RWPE2 (cell line): ENCODE measurements around the gene ZNF521.

Source experiments
- ATAC-seq: fragments of 200-7000 bp; cut with Tn5 transposase; 3 replicates; pipeline ENCODE4 v1.9.1; 2021; ENCODE audit warnings: low read depth
- DNase-seq: peaks from one replicate; pipeline ENCODE4 v3.0.0-alpha.2; 2020; ENCODE audit warnings: low spot score
- H3K27ac ChIP-seq: fragments of 450-650 bp; 2 replicates; pipeline ENCODE4 v1.5.1; 2017; ENCODE audit warnings: mild to moderate bottlenecking; ENCODE audit not compliant: poor library complexity, severe bottlenecking
- H3K27me3 ChIP-seq: fragments of 250-450 bp; sonication (Bioruptor Pico); 2 replicates; pipeline ENCODE4 v1.5.1; 2021; ENCODE audit warnings: mild to moderate bottlenecking, moderate library complexity; ENCODE audit not compliant: insufficient read depth, poor library complexity, severe bottlenecking
- H3K36me3 ChIP-seq: fragments of 250-450 bp; sonication (Bioruptor Pico); 2 replicates; pipeline ENCODE4 v1.5.1; 2020; ENCODE audit warnings: low read depth, mild to moderate bottlenecking, moderate library complexity
- H3K4me1 ChIP-seq: fragments of 250-450 bp; sonication (Bioruptor Pico); 2 replicates; pipeline ENCODE4 v1.5.1; 2021; ENCODE audit warnings: mild to moderate bottlenecking, moderate library complexity; ENCODE audit not compliant: insufficient read depth, poor library complexity, severe bottlenecking
- H3K4me3 ChIP-seq: fragments of 250-450 bp; sonication (Bioruptor Pico); 2 replicates; pipeline ENCODE4 v1.5.1; 2021; ENCODE audit warnings: mild to moderate bottlenecking, moderate library complexity; ENCODE audit not compliant: severe bottlenecking
- H3K9me3 ChIP-seq: fragments of 250-450 bp; sonication (Bioruptor Pico); 2 replicates; pipeline ENCODE4 v1.5.1; 2021; ENCODE audit warnings: mild to moderate bottlenecking, moderate library complexity; ENCODE audit not compliant: severe bottlenecking
- TF ChIP-seq, protein P1 (sequence below): fragments of 450-650 bp; IDR thresholded peaks from one replicate; pipeline ENCODE4 v1.5.1; 2017; ENCODE audit warnings: mild to moderate bottlenecking, moderate library complexity; ENCODE audit not compliant: poor library complexity, severe bottlenecking

ZNF521 gene

DNA sequence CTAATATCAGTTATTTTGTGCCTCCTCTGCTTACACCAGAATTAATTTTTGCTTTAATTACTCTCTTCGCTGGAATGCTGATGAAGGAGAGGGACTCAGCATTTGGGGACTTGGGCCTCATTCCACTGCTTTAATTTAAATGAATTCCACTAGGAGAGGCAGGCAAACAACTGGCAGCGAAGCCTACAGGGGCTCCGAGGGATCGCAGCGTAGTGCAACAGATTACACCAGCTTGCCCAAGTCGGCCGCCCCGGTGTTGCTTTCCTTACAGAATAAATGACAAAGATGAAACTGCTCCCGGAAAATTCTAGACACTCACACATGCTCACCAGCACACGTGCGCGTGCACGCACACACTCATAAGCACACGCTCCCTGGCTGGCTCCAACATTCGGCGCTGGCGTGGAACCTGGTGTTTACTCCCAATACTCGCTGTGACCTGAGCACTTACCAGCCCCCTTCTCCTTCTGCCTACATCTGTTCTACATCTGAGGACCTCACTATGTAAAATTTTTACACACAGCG is 175.4 kb downstream of the ZNF521 start:
- Histone ChIP-seq H3K9me3 (no peaks in the 10 kb centered on the region), H3K4me3 (no peak overlapping the region), H3K27me3 (peaks cover 6% of the 10 kb centered on the region), H3K4me1 (no peaks in the 10 kb centered on the region), H3K36me3 (no peaks in the 10 kb centered on the region), H3K27ac (no peak overlapping the region)
- TF ChIP-seq, protein P1, sequence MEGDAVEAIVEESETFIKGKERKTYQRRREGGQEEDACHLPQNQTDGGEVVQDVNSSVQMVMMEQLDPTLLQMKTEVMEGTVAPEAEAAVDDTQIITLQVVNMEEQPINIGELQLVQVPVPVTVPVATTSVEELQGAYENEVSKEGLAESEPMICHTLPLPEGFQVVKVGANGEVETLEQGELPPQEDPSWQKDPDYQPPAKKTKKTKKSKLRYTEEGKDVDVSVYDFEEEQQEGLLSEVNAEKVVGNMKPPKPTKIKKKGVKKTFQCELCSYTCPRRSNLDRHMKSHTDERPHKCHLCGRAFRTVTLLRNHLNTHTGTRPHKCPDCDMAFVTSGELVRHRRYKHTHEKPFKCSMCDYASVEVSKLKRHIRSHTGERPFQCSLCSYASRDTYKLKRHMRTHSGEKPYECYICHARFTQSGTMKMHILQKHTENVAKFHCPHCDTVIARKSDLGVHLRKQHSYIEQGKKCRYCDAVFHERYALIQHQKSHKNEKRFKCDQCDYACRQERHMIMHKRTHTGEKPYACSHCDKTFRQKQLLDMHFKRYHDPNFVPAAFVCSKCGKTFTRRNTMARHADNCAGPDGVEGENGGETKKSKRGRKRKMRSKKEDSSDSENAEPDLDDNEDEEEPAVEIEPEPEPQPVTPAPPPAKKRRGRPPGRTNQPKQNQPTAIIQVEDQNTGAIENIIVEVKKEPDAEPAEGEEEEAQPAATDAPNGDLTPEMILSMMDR = no peak
- no peak for ATAC-seq
- no peak for DNase-seq

DNA sequence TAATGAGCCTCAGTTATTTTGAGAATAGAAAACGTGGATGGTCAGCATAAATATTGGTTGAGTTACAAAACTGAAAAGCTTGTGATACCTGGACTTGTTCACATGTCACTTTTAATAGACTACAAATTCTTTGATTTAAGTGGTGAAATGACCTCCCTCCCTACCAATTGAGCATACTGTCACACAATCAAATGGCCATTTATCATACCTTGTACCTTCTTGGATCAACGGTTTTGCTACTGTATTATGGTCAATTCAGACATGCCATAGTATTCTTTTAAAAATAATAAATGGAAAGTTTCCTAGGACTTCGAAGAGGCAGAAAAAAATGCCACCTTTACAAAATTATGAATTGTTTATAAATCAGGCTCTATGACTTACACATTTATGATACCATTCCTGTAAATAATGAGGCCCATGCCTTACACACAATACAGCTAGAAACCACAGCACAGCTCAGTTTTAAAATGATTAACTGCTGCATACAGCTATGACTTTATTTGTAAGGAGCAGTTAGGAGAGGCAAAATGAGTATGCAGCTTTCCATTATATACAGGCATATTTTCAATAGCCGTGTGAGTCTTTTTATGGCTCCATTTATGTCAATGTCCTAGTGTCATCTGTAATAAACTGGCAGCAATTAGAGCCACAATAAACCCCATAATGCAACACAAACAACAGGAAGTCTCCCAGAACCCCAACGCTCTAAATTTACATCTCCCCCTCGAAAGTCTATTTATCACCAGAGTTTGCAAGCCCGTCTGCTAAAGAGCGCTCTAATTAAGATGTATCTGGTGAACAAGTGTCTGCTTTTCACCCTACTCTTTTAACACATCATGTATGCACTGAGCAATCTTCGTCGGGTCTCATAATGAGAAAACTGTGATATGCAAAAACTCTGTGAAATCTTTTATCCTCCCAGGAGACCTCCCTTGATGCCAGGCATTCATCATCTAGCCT is 176.1 kb downstream of the ZNF521 start:
- no peak overlapping the region for H3K4me3 ChIP-seq
- H3K36me3 ChIP-seq = no peaks in the 10 kb centered on the region
- ATAC-seq (no peak), DNase-seq (no peak)
- no peaks in the 10 kb centered on the region for H3K9me3 ChIP-seq
- no peak overlapping the region for H3K27ac ChIP-seq
- H3K27me3 ChIP-seq = peaks cover 6% of the 10 kb centered on the region
- no peaks in the 10 kb centered on the region for H3K4me1 ChIP-seq
- TF ChIP-seq, protein P1 = no peak

DNA sequence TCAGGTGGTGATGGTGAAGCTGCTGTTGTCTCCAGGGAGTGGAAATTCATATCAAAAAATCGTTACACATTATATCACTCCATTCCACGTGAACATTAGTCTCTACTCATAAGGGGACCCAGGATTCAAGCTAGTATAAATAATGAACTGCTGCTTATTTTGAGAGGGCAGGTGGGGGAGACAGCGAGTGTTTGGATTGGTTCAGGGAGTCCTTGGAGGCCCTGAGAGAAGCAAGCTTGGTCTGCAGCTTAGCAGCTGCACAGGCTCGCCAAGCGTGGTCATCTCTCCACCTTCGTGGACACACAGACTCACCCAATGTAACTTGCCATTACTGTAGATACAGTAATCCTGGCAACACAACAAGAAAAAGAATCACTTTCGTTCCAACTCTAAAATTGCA is 177.6 kb downstream of the ZNF521 start:
- no peak overlapping the region for H3K4me3 ChIP-seq
- H3K4me1 ChIP-seq = no peaks in the 10 kb centered on the region
- H3K9me3 ChIP-seq = no peaks in the 10 kb centered on the region
- no peaks in the 10 kb centered on the region for H3K36me3 ChIP-seq
- TF ChIP-seq, protein P1 = no peak
- H3K27me3 ChIP-seq = no peaks in the 10 kb centered on the region
- ATAC-seq = no peak
- DNase-seq = no peak
- H3K27ac ChIP-seq = no peak overlapping the region

DNA sequence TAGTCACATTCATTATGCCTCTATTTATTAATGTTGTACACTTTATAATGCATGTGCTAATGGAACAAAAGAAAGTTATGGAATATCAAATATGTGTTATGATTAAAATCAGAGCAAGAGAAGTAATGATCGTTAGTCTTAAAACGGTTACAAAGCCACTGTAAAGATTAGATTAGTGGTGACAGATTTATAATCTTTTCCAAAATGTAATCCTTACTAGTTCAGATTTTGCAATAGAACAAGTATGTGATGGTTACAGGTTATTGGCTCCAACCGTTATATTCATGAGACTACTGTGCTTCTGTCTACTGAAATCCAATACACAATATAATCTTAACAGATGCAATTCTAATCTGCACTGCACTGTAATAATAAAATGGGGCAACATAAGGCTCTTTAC is 180.6 kb downstream of the ZNF521 start:
- Histone ChIP-seq H3K27me3 (no peaks in the 10 kb centered on the region), H3K4me1 (no peaks in the 10 kb centered on the region), H3K9me3 (no peaks in the 10 kb centered on the region), H3K4me3 (no peak overlapping the region), H3K27ac (no peak overlapping the region), H3K36me3 (no peaks in the 10 kb centered on the region)
- ATAC-seq (no peak), DNase-seq (no peak)
- TF ChIP-seq, protein P1 = no peak

DNA sequence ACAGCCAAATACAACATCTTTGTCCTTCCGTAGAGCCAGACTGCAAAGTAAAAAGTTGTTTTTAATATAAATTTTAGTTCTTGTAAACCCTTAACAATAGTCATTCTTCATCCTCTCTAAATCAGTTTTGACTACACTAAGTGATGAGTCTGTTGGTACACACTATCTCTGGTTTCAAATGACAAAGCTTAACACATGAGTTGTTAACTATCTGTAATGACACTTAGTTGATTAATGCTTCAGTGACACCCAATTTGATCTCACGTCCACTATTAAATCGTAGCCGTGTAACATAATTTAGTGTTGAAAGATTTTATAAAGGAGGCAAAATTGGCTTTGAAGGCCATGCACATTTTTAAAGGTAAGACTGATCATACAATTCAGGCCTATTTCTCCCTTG is 181.6 kb downstream of the ZNF521 start:
- Histone ChIP-seq H3K27me3 (no peaks in the 10 kb centered on the region), H3K9me3 (no peaks in the 10 kb centered on the region), H3K36me3 (no peaks in the 10 kb centered on the region), H3K27ac (no peak overlapping the region), H3K4me3 (no peak overlapping the region), H3K4me1 (no peaks in the 10 kb centered on the region)
- TF ChIP-seq, protein P1 = no peak
- ATAC-seq (no peak), DNase-seq (no peak)
